GM23248 (cell line): ENCODE measurements around the gene HERPUD1.

Source experiments
- EZH2 ChIP-seq: fragments of 200-600 bp; sonication (generic); IDR thresholded peaks from 2 replicates; pipeline ENCODE4 v1.6.1; 2018; ENCODE audit warnings: antibody characterized with exemption, mild to moderate bottlenecking; ENCODE audit not compliant: insufficient read depth, poor library complexity, severe bottlenecking
- EZH2phosphoT487 ChIP-seq: fragments of 200-600 bp; sonication (generic); IDR thresholded peaks from 2 replicates; pipeline ENCODE4 v1.6.1; 2018; ENCODE audit warnings: antibody characterized with exemption, moderate library complexity, mild to moderate bottlenecking, low read depth; ENCODE audit not compliant: insufficient read depth

DNA sequence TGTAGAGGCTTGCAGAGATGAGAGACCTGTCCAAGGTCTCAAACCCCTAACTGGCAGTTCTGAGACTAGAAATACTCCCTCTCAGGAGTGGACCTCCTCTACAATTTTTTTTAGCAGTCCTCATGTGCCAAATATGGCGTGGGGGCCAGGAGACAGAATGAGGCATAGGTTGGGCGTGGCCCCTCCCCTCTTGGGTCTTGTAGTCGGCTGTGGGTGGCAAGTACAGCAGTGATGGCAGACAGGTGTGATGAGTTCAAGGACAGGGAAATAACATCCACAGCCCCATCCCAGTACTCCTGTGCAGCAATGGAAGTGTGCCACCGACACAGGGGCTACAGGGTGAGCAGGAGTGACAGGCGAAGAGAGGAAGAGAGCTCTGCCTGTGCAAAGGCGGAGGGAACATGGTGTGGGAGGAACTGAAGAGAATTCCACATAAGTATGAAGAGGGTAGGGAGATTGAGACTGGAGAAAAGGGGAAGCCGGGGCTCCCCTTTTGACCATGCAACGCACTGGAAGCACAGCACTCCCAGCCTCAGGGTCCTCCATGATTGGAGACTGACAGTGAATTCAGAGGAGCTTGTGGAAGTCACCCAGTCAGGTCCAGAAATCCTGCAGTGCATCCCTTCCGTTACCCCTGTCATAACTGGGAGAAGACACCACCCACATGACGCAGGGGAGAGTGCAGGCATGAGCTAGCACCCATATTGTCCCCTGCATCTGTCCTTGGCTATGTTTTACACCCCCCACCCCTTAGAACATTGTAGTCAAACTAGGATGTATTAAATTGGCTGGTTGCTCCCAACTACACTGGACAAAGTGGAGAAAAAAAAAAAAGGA, 15.0 kb downstream of the HERPUD1 start:
- TF ChIP-seq EZH2 (no peak), EZH2phosphoT487 (no peak)
